NCI-H2227 (cell line): ENCODE results near the gene ITGA11.

Experiments used
- DNase-seq: peaks from one replicate; lab custom pipeline; 2025; ENCODE audit not compliant: unreplicated experiment; lab: John Stamatoyannopoulos, UW

The ITGA11 gene

DNA sequence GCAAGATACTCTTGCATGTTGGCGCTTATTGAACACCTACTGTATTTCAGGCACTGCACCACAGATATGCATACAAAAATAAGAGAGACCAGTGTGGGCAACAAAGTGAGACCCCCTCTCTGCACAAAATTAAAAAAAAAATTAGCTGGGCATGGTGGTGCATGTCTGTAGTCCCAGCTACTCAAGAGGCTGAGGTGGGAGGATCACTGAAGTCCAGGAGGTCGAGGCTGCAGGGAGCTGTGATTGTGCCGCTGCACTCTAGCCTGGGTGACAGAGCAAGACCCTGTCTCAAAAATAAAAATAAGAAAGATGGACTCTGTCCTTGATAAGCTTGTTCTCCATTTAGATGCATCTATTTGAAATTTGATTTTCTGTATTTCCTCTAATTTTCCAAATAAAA lies 133.6 kb downstream of the ITGA11 start:
- no peak for DNase-seq

DNA sequence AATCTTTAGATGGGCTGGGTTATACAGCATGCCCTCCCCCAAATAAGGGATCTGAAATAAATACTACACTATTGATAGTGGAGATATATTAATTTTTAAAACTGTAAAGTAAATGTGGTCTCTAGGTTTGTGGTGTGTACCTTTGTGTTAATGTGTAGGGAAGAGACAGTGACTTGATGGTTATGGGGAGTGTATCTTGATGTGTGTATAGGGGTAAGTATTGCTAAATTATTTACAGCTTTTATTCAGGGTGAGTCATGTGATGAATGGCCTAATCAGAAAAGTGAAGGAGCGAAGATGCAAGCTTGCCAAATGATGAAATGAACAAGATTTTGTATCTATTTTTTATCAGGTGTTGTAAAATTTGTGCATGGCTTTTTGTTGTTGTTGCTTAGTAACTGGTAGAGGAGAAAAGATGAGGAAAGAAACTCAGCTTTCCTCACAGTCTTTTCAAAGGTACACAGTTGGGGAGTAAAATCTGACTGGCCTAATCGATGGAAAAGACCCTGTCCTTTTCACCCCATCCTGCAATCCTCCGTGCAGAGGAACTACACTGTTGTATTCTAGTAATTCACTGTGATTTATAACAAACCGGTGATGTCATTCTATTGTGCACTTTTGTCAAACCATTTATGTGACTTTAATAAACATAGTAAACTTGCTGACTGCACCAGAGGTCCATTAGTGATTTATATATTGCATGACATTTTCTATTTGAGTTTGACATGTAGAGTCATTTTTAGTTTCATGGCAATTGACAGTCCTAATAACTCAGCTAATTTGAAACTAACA lies 136.8 kb downstream of the ITGA11 start:
- no peak for DNase-seq

DNA sequence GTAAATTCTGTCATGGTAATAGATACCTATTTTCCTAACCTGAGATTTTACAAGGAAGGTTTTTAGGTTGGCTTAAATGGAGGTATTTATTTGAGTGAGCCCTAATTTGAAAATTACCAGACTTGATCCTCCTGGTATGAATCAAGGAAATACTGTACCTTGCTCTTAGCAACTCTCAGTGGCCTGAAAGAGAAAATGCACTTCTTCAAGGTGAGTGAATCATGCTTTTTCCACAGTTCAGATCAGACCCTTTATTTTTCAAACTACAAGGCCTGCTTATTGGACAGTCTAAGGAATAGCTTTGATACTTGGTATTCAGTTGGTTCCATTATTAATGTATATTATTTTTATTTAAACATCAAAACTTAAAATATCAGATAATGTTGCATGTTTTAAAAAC lies 139.0 kb downstream of the ITGA11 start:
- DNase-seq = no peak

DNA sequence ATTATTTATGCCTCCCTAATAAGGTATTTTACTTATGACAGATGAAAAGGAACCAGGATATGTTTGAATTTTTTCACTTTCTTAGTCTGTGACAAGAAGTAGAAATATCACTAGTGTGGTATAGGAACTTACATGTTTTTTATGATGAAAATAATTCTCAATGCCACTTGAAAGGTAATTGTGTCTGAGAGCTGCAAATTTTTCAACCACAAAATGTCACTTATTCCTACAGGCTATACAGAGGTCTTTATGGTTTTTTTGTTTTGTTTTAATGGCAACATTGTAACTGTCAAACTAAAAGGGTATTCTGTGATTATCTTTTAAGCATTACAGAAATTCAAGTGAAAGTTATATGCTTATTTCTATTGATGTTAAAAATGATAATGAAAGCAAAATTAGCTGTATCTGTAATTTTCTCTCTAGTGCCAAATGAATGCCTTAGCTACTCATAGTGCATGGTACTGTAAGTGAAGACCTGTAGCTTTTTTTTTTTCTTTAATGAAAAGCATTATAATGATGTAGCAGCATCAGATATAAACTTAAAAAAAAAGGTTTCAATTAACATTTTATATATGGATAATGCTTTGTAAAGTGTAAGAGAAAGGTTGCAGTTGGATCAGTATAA lies 139.7 kb downstream of the ITGA11 start:
- DNase-seq = no peak

DNA sequence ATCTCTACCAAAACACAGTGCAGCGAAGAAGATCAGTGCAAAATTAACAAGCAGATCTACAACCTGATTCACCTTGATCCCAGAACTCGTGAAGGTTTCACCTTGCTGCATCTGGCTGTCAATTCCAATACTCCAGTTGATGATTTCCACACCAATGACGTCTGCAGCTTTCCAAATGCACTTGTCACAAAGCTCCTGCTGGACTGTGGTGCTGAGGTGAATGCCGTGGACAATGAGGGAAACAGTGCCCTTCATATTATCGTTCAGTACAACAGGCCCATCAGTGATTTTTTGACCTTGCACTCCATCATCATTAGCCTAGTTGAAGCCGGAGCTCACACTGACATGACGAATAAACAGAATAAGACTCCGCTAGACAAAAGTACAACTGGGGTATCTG lies 141.2 kb downstream of the ITGA11 start:
- no peak for DNase-seq

DNA sequence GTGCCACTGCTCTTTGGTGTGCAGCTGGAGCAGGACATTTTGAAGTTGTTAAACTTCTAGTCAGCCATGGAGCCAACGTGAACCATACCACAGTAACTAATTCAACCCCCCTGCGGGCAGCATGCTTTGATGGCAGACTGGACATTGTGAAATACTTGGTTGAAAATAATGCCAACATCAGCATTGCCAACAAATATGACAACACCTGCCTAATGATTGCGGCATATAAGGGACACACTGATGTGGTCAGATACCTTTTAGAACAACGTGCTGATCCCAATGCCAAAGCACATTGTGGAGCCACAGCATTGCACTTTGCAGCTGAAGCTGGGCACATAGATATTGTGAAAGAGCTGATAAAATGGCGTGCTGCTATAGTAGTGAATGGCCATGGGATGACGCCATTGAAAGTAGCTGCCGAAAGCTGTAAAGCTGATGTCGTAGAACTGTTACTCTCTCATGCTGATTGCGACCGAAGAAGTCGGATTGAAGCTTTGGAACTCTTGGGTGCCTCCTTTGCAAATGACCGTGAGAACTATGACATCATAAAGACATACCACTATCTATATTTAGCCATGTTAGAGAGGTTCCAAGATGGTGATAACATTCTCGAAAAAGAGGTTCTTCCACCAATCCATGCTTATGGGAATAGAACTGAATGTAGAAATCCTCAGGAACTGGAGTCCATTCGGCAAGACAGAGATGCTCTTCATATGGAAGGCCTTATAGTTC lies 142.2 kb downstream of the ITGA11 start:
- no peak for DNase-seq

DNA sequence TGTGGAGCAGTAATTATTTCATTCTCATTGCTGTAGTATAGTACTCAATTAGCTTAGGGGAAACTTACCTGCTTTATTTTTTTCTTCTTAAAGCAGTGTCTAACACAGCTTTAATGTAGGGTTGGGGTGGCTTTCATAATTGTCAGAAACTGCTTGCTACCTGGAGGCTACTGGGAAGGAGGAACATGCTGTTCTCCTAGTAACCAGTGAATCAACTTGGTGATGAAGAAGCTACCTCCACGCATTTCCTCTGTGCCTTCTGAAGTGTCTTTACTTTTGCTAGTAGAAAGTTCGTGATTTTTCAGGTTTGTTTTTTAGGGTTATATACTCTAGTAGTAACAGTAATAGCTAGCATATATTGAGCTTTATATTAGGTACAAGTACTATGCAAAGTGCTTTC lies 142.9 kb downstream of the ITGA11 start:
- no peak for DNase-seq

DNA sequence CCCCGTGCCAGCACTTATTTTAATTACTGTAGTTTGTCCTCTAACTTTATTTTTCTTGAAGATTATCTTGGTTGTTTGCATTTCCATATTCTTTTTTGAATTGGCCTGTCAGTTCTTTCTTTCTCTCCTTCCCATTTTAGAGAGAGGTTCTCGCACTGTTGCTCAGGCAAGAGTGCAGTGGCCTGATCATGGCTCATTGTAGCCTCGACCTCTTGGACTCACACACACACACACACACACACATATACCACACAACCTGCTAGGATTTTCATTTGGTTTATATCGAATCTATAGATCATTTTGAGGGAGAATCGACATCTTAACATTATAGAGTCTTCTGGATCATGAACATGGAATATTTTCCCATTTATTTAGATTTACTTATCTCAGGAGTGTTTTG lies 145.7 kb downstream of the ITGA11 start:
- no peak for DNase-seq

- no peak for DNase-seq
Observed at GRCh38 chr15:68285259-68285980, 146.5 kb downstream of the ITGA11 start.

DNA sequence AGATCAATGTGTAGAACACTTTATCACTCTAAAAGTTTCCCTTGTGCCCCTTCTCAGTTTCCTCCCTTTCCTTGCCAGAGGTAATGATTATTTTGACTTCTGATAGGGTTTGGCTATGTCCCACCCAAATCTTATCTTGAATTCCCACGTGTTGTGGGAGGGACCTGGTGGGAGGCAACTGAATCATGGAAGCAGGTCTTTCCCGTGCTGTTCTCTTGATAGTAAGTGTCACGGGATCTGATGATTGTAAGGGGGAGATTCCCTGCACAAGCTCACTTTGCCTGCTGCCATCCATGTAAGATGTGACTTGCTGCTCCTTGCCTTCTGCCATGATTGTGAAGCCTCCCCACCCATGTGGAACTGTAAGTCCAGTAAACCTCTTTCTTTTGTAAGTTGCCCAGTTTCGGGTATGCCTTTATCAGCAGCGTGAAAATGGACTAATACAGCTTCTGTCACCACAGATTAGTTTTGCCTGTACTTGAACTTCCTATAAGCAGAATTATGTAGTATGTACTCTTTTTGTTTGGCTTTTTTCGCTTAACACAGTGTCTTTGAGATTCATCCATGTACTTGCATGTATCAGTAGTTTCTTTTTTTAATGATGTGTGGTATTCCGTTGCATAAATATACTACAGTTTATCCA lies 147.2 kb downstream of the ITGA11 start:
- no peak for DNase-seq

GRCh38 chr15:68283401-68283800 lies 148.6 kb downstream of the ITGA11 start:
- DNase-seq = no peak

GRCh38 chr15:68281008-68281407 lies 151.0 kb downstream of the ITGA11 start:
- DNase-seq = no peak

- DNase-seq = no peak
Observed at GRCh38 chr15:68279779-68280753, 151.9 kb downstream of the ITGA11 start.

GRCh38 chr15:68278595-68279405 lies 153.2 kb downstream of the ITGA11 start:
- peak; percentile 40 for DNase-seq

DNA sequence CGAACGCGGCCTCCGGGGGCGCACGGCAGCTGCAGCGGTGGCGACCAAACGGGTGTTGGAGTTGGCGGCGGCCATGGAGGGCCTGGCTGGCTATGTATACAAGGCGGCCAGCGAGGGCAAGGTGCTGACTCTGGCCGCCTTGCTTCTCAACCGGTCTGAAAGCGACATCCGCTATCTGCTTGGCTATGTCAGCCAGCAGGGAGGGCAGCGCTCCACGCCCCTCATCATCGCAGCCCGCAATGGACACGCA lies 153.7 kb downstream of the ITGA11 start:
- DNase-seq = no peak

DNA sequence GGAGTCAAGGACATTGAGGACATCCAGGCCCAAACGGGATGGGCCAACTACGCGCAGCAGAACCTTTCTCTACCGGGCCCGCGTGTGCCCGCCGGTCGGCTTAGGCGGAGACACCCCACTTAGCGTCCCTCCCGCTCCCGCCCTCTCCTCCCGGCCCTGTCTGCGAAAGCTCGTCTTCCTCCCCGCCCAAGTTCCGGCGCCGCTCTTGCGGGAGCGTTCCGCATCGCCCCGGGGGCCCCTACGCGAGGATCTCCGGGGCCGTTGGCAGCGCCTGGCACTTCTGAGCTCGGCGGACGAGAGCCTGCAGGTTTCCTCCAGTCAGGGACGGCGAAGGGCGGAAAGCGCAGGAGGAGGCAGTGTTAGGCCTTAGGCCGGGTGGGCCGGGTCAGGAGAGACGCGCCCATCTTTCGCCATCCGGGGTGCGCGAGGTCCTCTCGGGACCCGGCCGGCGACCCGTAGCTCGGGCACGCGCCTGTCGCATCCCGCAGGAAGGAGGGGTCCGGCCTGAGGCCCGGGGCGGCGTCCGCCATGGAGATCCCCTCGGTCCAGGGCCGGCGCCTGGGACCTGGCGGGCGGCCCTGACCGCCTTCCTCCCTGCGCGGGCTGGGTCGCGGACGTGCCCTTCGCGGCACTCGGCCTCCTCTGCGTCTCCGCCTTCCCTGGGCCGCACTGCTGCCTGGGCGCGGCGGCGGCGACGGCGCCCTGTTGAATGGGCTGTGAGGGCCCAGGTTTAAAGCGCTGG lies 154.2 kb downstream of the ITGA11 start, which contains the start of gene FEM1B:
Gene FEM1B (plus strand): TSS at position 143 of the 742 bp plus-strand sequence. CDS start 673 bp downstream, outside the sequence.
- DNase-seq = peak; percentile 90

GRCh38 chr15:68277131-68277602 lies 154.8 kb downstream of the ITGA11 start:
- peak; percentile 76 for DNase-seq

DNA sequence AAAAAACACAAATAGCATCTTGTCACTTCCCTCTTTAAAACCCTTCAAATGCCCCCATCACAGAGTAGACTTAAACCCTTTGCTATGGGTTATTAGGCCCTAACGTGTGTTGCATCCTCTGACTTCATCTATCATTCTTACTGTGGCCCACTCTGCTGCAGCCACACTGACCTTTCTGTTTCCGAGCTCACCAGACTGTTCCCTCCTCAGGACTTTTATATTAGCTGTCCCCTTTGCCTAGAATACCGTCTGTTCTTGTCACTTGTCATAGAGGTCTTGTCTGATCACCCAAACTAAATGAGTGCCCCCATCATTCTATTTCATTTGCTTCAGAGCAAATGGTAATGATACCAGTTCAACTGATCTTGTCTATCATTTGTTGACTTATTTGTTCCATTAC lies 155.3 kb downstream of the ITGA11 start:
- no peak for DNase-seq
